Stimulated activated CD4-positive, alpha-beta T cell treated with anti-CD3 and anti-CD28 coated beads, Interleukin-1b, Interleukin-23, amount 100 ng/mL, for 1 hour (primary cell): ENCODE measurements around the gene CFHR4.
"Not testable (repeated sequence)": the region's sequence is repeated elsewhere in the genome, so short reads cannot be mapped to it uniquely, and the experiment has no call there.

Experiments
- DNase-seq, 2 donors: peaks; one replicate each; pipeline ENCODE4 v3.0.0-alpha.2; 2020; ENCODE audit warnings: low read depth in 2 of 2

The CFHR4 gene

DNA sequence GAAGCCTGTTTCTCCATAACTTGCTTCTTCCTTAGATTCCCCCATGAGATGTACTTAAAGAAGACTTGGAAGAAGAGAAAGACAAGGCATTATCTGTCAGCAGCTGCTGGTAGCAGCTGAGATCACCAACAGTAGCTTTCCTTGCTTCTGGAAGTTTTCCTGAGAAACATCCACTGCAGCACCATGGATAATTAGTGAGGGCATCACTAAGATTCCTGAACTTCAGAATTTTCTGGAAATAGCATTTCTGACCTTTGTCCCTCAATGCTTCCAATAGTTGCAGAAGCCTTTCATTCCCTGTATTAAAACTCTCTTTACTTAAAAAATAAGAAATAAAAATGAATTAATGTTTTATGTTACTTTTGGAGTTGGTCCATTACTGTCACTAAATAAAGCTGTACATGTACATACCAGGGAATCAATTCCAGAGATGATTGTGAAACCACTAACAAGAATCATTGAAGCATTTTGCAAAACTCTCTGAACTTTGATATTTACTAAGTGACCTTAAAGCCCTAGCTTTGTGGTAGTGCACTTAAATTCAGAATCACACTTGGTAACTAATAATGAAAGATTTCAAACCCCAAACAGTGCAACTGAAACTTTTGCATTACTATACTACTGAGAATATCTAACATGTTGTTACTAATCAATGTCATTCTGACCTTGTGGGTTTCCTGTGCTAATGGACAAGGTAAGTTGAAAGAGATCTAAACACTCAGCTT, at the start of gene CFHR4:
TSS of gene CFHR4 (plus strand) at position 538 of the 725 bp plus-strand sequence. CDS start at position 637, 99 bp downstream.
- no peak for DNase-seq

DNA sequence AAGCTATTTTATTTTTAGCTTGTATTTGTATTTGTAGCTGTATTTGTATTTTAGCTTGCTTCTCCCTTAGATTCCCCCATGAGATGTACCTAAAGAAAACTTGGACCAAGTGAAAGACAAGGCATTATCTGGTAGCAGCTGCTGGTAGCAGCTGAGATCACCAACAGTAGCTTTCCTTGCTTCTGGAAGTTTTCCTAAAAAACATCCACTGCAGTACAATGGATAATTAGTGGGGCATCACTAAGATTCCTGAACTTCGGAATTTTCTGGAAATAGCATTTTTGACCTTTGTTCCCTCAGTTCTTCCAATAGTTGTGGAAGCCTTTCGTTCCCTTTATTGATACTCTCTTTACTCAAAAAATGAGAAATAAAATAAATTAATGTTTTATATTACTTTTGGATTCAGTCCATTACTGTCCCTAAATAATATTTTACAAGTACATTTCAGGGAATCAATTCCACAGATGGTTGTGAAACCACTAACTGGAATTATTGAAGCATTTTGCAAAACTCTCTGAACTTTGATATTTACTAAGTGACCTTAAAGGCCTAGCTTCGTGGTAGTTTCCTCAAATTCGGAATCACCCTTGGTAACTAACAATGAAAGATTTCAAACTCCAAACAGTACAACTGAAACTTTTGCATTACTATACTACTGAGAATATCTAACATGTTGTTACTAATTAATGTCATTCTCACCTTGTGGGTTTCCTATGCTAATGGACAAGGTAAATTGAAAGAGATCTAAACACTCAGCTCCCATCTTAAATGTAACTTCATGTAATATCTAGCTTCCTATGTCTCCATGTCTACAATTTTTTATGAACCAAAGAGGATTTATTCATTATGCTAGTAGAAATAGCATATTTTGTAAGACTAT, 38.0 kb upstream of the CFHR4 start:
- DNase-seq: not testable (repeated sequence)

DNA sequence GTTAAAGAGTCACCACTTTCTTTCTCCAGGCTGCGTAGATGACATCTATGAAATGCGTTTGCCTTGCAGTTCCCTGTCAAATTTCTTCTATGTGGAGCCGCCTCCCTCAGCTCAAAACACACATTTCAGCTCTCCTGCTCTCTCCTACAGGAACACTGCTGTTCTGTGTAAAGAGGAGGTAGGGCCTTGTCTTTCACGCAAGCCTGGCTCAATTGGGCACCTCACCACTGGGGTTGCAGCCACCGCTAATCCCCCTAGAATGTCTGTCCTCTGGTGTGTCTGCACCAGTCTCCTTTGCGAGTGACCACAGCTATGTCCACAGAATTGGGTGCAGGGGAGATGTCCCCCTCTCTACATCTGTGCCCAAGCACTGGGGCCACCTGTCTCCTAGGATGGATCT, 31.8 kb upstream of the CFHR4 start:
- DNase-seq: no peak

DNA sequence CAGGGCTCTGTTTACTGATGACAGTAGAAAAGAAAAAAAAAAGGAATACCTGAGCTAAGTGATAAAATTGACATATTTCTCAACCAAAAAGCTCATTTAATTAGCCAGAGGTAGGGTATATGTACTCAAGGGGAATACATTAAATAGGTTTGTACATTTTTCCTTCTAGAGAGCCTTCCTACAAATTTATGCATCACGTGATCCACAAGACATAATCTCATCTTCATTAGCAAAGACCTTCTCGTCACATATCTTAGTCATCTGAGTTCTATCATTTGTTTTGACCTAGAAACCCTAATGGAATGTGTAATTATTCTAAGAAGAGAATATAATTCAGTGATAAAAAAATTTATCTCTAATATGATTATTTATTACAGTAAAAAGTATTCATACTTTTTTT, 30.7 kb upstream of the CFHR4 start:
- no peak for DNase-seq

DNA sequence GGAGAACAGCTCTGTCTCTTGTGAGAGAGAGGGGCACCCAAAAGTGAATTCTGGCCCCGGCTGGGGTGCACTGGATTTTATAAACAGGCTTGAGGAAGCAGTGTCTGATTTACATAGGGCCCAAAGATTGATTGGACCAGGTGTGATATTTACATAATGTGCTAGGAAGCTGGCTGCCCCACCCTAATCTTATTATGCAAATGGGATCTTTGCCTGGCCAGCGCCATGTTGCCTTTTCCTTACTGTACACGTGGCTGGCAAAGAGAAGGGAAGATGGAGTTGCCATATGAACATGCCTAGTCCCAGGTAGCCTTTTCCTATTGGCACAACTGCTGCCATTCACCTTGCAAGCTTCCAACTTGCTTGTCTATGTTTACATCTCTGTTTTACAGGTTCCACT, 29.0 kb upstream of the CFHR4 start:
- DNase-seq: no peak

DNA sequence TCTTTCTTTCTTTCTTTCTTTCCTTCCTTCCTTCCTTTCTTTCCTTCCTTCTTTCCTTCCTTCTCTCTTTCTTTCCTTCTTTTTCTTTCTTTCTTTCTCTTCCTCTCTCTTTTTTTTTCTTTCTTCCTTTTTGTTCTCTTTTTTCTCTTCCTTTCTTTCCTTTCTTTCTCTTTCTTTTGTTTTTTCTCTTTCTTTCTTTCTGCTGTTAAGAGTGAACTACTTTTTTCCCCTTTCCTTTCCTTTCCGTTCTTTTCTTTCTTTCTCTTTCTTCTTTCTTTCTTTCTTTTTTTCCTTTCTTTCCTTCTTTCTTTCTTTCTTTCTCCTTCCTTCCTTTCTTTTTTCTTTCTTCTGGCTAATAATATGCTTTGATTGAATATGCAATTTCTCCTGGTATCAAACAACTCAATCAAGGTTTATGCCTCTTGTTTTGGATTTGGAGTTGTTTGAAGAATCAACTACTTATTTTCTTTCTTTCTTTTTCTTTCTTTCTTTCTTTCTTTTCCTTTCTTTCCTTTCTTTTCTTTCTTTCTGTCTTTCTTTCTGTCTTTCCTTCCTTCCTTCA, 27.4 kb upstream of the CFHR4 start:
- no peak for DNase-seq

DNA sequence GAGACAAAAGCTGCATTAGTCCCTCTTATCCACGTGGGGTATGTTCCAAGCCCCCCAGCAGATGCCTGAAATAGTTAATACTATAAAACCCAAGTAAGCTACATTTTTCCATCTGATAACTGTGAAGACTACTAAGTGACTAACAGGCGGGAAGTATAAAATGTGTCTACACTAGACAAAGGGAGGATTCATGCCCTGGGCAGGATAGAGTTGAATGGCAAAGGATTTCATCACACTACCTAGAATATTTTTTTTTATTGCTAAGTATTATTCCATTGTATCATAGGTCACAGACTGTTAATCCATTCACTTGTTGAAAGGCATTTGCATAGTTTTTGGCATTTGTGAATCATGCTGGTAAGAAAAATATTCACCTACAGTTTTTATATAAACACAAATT, 26.4 kb upstream of the CFHR4 start:
- DNase-seq: no peak

DNA sequence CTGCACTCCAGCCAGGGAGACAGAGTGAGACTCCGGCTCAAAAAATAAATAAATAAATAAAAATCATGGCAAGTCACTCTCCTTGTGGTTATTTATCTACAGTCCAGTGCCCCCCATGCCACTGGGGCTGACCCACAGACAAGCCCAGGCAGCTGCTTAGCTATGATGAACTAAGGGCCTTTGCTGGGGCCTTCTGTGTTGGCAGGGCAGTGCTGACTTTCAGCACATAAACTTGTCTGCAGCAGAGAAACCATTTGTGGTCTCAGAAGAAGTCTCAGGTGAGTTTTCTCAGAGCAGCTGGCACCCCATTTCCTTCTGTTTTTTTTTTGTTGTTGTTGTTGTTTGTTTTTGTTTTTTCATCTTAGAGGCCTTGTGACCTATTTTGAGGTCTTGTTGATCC, 20.9 kb upstream of the CFHR4 start:
- no peak for DNase-seq

DNA sequence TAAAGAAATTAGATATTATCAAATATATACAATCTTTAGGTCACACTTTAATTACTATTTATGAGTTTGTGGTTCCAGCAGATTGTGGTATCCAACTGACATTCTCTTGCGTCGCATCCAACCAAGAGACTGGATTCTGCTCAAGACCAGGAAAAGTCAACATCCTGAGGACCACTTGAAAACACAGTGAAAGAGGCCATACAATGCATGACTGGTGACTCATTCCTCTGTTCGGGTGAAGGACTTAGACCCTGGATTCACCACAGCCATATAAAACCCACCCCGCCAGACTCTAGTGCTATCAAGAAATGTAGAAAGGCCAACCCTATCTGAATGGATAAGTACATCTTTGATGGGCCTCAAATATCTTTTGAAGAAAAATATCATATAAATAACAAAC, 14.5 kb upstream of the CFHR4 start:
- no peak for DNase-seq

DNA sequence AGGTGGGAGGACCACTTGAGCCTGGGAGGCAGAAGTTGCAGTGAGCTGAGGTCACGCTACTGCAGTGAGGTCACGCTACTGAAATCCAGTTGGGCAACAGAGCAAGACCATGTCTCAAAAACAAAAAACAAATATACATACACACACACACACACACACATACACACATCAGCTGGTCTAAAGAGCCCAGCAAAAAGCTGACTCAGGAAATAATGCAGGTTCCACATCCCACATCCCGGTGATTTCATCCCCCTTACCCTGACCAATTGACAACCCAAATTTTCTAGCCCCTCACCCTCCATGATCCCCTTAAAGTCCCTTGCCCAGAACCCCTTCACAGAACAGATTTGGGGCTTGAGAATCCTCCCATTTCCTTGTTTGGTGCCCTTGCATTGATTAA, 11.9 kb upstream of the CFHR4 start:
- DNase-seq: no peak

DNA sequence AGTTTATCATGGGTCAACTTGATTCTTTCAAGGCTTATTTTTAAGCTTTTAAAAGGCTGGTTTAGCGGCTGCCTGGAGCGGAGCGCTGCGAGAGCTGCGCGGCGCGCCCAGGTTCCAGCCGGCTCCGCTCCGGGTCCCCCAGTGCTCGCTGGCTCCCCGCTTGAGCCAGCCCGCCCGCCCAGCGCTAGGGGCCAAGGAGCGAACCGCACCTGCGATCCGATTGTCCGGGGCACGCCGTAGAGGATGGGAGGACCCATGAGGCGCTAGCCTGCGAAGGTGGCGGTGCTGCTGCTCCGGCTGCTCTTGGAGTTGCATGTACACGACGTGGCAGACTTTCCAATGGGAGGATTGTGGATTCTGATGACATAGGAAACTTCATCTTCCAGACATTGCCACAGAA, 9.9 kb upstream of the CFHR4 start:
- DNase-seq: no peak

DNA sequence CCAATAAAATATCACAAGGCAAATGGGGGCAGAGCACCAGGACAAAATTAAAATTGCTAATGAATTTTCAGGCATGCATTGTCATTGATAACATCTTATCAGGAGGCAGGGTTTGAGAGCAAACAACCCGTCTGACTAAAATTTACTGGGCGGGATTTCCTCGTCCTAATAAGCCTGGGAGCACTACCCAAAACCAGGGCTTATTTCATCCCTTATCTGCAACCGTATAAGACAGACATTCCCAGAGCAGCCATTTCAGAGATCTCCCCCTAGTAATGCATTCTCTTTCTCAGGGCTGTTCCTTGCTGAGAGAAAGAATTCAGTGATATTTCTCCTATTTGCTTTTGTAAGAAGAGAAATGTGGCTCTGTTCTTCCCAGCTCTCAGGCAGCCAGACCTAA, 1.3 kb upstream of the CFHR4 start:
- not testable (repeated sequence) for DNase-seq

DNA sequence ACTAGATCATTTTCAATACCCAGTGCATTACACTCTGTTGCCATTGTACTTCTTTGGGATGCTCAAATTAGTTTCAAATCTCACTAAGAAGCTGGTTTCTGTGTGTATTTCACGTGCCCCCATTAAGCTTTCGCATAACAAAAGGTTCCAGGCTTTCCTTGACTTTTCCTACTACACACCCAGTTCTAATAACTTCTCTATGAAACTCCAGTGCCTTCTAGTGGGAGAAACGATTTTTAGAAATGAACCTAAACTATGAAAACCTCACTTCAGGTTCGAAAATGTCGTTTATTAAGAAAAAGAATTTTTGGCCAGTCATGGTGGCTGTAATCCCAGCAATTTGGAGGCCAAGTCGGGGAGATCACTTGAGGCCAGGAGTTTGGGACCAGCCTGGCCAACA, 2.8 kb downstream of the CFHR4 start:
- no peak for DNase-seq

DNA sequence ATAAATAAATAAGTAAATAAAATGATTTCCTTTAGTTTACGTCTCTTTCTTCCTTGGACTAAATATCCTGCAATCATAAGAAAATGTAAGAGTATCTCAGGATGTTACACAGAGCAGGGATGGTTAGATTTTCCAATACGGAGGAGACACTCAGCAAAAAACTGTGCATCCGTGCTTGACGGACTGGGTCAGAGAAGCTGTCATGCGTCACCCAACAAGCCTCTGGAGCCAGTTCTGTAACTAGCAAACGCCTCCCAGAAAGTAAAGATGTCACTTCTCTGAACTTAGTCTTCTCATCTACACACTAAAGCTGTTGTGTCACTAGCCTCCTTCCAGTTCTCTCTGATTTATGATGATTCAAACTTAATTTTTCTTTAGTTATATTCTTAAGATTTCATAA, 3.4 kb downstream of the CFHR4 start:
- no peak for DNase-seq

DNA sequence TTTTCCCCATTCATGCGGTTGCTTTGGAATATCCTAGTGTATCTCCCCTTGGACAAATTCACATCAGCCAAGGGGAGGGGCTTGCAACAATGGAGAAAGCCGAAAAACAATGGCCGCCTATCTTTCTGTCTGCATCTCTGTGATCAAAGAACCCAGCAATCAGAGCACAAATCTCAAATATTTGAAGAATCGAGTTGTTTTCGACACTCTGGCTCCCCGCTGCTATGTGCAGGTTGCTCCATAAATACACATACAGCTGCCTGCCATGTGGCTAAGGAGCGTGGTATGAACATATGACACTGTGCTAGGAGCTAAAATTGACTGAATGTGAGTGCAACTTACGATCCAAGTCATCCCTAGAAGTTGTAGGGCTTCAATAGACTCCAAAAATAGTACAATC, 8.5 kb downstream of the CFHR4 start:
- DNase-seq: no peak

DNA sequence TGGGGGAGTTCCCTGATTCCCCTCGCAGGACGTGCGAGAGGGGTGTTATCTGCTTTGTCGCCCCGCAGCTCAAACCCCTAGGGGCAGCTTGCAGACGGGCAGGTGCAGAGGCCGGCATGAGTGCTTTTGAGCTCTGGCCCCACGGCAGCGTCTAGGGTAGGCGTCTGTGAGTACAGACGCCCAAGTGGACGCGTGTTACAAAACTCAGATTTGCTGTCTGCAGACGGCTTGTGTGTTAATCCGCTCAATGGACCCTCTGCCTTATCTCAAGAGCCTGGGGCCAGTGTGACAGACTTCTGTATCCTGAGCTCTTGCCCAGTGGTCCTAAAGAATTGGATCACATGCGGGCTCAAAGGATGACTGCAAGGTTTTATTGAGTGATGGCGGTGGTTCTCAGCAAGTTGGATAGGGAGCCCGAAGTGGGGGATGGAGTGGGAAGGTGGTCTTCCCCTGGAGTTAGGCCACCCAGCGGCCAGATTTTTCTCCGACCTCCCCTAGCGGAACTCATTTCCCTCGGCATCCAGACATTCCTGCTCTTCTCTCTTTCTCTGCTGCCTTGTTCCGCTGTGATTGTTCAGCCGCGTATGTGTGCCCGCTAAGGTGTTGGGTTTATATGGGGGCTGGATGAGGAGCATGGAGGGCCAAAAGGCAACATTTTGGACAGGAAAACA, 9.4 kb downstream of the CFHR4 start:
- DNase-seq: no peak

DNA sequence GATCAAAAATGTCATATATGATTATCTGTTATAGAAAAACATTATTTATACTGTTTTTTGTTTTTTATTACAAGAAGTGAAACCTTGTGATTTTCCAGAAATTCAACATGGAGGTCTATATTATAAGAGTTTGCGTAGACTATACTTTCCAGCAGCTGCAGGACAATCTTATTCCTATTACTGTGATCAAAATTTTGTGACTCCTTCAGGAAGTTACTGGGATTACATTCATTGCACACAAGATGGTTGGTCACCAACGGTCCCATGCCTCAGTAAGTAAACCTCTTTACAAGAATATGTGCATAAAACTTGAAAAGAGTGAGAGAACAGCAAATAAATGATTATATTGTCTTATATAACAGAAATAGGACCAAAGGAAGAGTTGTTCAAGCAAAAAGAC, 14.5 kb downstream of the CFHR4 start:
- DNase-seq: no peak

DNA sequence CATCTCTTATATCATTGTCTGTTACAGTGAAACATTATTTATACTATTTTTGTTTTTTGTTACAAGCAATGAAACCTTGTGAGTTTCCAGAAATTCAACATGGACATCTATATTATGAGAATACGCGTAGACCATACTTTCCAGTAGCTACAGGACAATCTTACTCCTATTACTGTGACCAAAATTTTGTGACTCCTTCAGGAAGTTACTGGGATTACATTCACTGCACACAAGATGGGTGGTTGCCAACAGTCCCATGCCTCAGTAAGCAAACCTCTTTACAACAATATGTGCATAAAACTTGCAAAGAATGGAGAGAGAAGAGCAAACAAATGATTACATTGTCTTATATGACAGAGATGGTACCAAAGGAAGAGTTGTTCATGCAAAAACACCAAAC, 22.4 kb downstream of the CFHR4 start:
- no peak for DNase-seq

DNA sequence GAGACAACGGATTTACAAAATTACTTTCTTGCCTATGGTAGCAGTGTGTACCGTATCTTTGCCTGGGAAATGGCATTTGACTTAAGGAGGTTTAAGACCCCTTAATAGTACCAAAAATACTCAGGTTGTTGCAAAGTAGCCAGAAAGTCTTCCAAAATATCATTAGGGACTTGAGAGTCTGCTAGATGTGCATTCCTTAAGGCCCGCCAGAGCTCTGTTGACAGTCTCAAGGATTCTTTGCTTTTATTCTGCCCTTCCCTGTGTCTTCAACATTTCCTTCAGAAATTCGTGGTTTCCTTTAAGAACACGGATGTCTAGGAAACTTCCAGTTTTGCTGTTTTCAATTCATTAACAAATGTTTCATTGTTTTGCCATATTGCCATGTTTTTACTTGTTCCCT, 24.4 kb downstream of the CFHR4 start:
- DNase-seq: not testable (repeated sequence)

DNA sequence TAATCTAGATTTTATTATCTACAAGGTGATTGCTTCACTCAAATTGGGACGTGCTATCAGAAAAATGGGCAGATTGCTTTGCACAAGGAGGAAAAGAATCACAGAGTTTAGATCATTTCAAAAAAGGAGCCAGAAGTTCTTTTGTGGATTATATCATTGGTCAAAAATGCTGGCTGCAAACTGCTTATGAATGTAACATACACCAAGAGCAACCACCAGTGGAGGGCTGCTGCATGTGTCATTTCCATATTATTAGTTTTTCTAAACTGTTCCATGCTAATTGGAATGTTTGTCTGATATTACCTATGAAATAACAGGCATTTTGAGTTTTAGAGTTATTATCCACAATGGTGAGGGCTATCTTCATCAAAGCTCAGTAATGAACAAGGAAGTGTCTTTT, 39.0 kb downstream of the CFHR4 start:
- not testable (repeated sequence) for DNase-seq

DNA sequence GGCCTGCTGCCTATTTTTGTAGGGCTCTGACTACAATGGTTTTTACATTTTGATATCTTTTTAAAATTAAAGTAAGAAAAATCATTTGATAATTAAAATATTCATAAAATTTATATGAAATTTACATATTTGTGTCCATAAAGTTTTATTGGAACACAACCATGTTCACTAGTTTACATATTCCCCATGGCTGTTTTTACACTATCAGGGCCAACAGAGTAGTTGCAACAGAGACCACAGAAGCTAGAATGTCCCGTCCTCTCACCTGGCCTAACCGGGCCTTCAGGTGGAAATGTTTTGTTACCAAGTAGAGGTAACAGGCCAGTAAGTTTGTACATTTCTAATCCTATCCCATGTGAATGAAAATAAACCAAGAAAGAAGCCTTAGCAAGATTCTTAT, 45.0 kb downstream of the CFHR4 start:
- not testable (repeated sequence) for DNase-seq

DNA sequence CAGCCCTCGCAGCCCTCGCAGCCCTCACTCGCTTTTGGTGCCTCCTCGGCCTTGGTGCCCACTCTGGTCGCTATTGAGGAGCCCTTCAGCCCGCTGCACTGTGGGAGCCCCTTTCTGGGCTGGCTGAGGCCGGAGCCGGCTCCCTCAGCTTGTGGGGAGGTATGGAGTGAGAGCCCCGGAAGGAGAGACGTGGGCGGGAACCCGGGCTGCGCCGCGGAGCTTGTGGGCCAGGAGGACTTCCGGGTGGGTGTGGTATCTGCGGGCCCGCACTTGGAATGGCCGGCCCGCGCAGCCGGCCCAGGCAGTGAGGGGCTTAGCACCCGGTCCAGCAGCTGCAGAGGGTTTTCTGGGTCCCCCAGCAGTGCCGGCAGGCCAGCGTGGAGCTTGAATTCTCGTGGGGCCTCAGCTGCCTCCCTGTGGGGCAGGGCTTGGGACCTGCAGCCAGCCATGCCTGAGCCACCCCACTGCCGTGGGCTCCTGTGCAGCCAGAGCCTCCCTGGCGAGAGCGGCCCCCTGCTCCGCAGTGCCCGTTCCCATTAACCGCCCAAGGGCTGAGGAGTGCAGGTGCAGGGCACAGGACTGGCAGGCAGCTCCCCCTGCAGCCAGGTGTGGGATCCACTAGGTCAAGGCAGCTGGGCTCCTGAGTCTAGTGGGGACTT, 45.8 kb downstream of the CFHR4 start:
- no peak for DNase-seq
